IPS-18a (cell line): ENCODE data around the gene DSTN.
A peak's percentile ranks its signal among the peaks of the same experiment; 100 is the strongest.

Source experiments
- H3K27ac ChIP-seq: one replicate; pipeline ENCODE4 v1.5.1; 2013; ENCODE audit warnings: low read length
- H3K27me3 ChIP-seq: one replicate; pipeline ENCODE4 v1.6.1; 2013; ENCODE audit warnings: mild to moderate bottlenecking, low read length; ENCODE audit not compliant: control insufficient read depth, insufficient read depth
- H3K36me3 ChIP-seq: one replicate; pipeline ENCODE4 v1.6.1; 2013; ENCODE audit warnings: low read depth, low read length; ENCODE audit not compliant: control insufficient read depth
- H3K4me1 ChIP-seq: one replicate; pipeline ENCODE4 v1.6.1; 2013; ENCODE audit warnings: low read depth, low read length; ENCODE audit not compliant: control insufficient read depth
- H3K4me3 ChIP-seq: one replicate; pipeline ENCODE4 v1.5.1; 2013; ENCODE audit warnings: low read length
- H3K9ac ChIP-seq: one replicate; pipeline ENCODE4 v1.6.1; 2013; ENCODE audit warnings: mild to moderate bottlenecking, low read length, moderate library complexity
- H3K9me3 ChIP-seq: one replicate; pipeline ENCODE4 v1.6.1; 2013; ENCODE audit warnings: low read depth, low read length; ENCODE audit not compliant: control insufficient read depth

The DSTN gene

DNA sequence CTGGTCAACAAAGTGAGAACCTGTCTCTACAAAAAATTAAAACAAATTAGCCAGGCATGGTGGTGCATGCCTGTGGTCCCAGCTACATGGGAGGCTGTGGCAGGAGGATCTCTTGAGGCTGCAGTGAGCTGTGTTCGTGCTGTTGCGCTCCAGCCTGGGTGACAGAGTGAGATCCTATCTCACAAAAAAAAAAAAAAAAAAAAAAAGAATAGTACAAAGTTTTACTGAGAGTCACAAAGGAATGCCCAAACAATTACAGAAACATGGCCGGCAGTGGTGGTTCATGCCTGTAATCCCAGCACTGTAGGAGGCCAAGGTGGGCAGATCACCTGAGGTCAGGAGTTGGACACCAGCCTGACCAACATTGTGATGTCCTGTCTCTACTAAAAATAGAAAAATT, 14.8 kb upstream of the DSTN start:
- H3K27me3 ChIP-seq = no peaks in the 10 kb centered on the region
- H3K4me1 ChIP-seq = peaks cover 23% of the 10 kb centered on the region
- H3K27ac ChIP-seq = no peak overlapping the region
- H3K4me3 ChIP-seq = no peak overlapping the region
- H3K9ac ChIP-seq = no peak overlapping the region
- no peaks in the 10 kb centered on the region for H3K9me3 ChIP-seq
- H3K36me3 ChIP-seq = no peaks in the 10 kb centered on the region

DNA sequence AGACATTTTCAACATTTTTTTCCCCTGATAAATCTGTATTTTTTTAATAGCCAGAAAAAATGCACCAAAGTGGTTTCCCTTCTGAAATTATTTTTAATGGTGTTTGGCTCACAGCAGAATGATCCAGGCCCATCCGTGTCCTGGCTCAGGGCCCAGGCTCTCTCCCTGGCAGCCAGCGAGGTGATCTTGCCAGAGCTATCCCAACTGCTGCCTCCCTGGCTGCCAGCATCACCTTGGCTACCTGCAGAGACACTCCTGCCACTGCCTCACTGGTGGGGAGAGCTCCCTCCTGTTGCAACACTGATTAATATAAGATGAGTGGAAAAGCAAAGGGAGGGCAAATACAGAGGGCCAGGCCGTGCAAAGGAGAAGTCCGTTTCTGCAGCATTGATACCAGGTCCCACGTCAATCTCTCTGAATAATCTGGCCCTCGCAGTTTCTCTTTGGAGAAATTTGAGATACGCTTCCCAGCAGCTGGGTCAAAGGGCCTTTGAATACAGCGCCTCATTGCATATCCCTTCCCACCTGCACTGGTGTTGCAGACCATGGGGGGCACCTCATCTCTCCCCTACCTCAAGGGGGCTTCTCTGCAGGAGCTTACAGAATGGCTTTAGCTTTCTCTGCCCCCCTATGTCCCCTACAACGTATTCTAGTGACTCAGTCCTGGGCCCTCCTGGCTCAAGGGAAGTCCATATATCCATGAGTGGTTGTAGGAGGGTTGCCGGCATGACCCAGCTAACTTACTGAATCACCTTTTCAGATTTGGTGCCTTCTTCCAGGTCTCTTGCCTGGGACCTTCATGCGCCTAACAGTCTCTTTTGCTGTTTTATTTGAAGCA, 12.8 kb upstream of the DSTN start:
- Histone ChIP-seq H3K27me3 (no peaks in the 10 kb centered on the region), H3K27ac (no peak overlapping the region), H3K4me3 (no peak overlapping the region), H3K9me3 (no peaks in the 10 kb centered on the region), H3K36me3 (no peaks in the 10 kb centered on the region), H3K4me1 (peaks cover 23% of the 10 kb centered on the region), H3K9ac (no peak overlapping the region)

DNA sequence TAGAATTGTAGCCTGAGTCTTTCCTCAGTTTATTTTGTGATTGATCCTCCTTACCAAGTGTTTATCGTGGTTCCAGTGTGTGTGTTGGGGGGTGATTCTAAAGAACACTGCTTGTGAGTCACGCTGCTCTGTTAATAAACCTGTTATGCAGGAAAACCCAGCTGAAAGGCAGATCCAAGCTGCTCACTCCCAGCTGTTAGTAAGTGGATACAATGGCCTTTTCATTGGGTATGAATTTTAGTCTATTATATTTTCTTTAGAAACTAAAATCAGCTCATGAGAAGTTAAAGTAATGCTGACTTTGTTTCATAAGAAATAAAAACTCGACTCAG, 12.2 kb upstream of the DSTN start:
- H3K4me3 ChIP-seq = no peak overlapping the region
- no peak overlapping the region for H3K27ac ChIP-seq
- H3K9me3 ChIP-seq = no peaks in the 10 kb centered on the region
- H3K4me1 ChIP-seq = peaks cover 23% of the 10 kb centered on the region
- no peaks in the 10 kb centered on the region for H3K36me3 ChIP-seq
- no peaks in the 10 kb centered on the region for H3K27me3 ChIP-seq
- H3K9ac ChIP-seq = no peak overlapping the region

DNA sequence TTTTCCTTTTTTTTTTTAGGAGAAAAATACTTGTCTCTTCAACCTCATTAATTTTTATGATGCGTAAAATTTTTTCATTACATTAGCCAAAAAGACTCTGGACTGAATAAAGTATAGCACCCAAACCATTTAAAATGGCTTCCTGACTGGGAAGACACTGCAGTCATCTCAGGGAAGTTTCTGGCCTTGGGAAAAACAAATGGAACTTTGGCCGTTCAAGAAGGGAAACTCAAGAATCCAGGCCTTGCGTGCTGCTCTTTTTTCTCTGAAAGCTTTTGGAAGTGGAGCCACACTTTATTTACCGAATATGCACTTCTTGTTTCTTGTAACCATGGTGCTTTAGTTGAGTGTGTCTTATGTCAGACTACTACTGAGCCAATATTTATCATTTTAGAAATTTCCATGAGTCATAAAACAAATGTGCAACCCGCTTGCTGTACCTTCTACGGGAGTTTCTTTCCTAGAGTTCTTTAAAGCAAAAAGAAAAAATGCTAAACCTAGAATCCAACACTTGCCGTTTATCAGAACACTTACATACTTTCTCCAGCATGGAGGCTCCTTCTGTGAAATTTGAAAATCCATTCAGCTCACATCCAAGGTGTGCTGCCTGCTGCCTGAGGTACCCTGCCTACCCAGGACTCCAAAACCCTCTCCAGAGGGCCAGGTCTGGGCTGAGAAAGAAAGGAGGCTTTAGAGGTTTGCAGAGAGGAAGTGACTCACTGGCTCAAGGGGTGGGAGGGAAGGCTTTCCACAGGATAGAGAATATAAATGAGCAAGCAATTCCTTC, 11.5 kb upstream of the DSTN start:
- no peaks in the 10 kb centered on the region for H3K9me3 ChIP-seq
- H3K4me1 ChIP-seq = peaks cover 23% of the 10 kb centered on the region
- no peaks in the 10 kb centered on the region for H3K36me3 ChIP-seq
- H3K4me3 ChIP-seq = no peak overlapping the region
- H3K27me3 ChIP-seq = no peaks in the 10 kb centered on the region
- H3K27ac ChIP-seq = peak overlapping the region; percentile 15
- no peak overlapping the region for H3K9ac ChIP-seq

DNA sequence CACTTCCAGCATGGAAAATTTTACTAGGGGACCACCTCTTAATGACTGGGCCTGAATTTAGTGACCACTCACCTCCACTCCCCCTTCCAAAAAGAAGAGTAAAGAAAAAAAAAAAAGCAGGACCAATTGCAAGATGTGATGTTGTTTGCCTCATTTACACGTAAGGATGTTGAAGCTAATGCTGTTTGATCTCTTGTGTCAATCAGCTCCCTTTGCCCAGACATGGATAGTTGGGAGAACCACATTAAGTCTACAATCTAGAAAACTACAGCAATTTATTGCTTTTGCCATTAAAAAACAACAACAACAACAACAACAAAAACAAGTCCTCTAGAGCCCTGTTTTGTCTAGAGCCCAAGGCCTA, 11.0 kb upstream of the DSTN start:
- Histone ChIP-seq H3K27ac (no peak overlapping the region), H3K9ac (no peak overlapping the region), H3K4me3 (no peak overlapping the region), H3K9me3 (no peaks in the 10 kb centered on the region), H3K36me3 (no peaks in the 10 kb centered on the region), H3K27me3 (no peaks in the 10 kb centered on the region), H3K4me1 (peaks cover 23% of the 10 kb centered on the region)

DNA sequence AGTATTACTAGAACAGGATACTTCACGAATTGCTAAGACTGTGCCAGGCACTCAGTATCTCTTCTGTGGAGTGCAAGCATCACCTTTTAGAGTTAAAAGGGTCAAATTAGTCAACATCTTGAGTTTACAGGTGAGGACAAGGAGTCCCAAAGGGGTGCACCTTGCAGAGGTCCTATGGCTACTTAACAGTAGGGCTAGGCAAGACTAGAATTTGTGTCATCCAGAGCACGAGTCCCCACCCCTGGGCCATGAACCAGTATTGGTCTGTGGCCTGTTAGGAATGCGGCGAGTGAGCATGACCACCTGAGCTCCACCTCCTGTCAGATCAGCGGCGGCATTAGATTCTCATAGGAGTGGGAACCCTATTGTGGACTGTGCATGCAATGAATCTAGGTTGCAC, 10.5 kb upstream of the DSTN start:
- Histone ChIP-seq H3K4me1 (peaks cover 23% of the 10 kb centered on the region), H3K27ac (no peak overlapping the region), H3K4me3 (no peak overlapping the region), H3K9ac (no peak overlapping the region), H3K9me3 (no peaks in the 10 kb centered on the region), H3K36me3 (no peaks in the 10 kb centered on the region), H3K27me3 (no peaks in the 10 kb centered on the region)

DNA sequence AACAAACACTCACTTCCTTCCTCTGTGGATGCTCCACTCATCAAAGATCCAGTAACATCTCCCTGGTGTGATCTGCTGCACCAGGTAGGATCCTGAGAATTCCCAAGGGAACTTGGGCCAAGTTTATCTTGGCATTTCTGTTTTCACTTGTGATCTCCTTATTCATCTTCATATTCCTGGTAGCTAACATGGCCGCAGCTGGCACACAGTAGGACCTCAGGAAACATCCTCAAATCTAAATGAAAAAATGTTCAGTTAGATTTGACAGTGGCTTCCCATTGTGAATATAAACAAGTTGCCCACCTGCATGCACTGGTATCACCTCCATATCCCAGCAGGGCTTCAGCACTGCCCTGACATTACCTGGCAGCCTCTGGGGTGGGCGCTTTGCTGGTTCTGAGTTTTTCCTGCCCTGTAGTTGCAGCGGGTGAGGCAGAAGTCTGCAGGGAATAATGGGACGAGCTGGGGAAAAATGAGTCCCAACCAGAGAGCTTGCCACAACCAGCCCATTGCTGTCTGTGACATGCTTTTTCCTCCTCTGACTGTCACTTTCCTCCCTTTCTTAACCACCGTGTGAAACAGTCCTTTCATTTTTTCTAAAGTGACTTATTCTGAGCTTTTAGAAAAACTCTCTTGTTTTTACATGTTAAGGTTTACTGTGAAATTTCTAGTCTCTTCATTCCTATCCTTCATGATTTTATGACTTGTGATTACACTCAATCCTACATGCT, 9.4 kb upstream of the DSTN start:
- H3K9me3 ChIP-seq = no peaks in the 10 kb centered on the region
- H3K36me3 ChIP-seq = no peaks in the 10 kb centered on the region
- H3K4me1 ChIP-seq = peaks cover 23% of the 10 kb centered on the region
- no peak overlapping the region for H3K9ac ChIP-seq
- no peak overlapping the region for H3K4me3 ChIP-seq
- H3K27me3 ChIP-seq = no peaks in the 10 kb centered on the region
- H3K27ac ChIP-seq = no peak overlapping the region

DNA sequence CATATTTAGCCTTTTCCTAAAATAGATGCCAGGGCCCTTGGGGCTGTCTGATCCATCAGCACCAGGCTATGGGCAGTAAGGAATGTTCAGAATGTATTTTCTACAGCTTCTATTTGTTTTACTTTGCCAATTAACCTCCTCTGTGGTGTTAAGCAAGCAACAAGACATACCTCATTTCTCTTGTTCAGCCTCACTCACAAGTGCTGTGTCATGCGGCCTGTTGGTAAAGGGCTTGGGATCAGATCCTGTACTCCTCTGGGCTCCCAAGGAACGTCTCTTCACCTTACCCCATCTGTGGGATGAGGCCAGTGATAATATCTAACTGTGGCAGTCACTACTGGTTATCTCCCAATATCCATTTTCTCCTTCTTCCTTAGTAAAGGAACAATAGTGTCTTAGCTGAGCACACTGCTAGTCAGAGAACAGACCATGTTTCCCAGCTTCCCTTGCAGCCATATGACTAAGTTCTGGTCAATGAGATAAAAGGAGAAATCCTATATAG, 7.0 kb upstream of the DSTN start:
- Histone ChIP-seq H3K9ac (no peak overlapping the region), H3K4me3 (no peak overlapping the region), H3K36me3 (no peaks in the 10 kb centered on the region), H3K27me3 (no peaks in the 10 kb centered on the region), H3K9me3 (no peaks in the 10 kb centered on the region), H3K4me1 (peaks cover 13% of the 10 kb centered on the region), H3K27ac (no peak overlapping the region)

DNA sequence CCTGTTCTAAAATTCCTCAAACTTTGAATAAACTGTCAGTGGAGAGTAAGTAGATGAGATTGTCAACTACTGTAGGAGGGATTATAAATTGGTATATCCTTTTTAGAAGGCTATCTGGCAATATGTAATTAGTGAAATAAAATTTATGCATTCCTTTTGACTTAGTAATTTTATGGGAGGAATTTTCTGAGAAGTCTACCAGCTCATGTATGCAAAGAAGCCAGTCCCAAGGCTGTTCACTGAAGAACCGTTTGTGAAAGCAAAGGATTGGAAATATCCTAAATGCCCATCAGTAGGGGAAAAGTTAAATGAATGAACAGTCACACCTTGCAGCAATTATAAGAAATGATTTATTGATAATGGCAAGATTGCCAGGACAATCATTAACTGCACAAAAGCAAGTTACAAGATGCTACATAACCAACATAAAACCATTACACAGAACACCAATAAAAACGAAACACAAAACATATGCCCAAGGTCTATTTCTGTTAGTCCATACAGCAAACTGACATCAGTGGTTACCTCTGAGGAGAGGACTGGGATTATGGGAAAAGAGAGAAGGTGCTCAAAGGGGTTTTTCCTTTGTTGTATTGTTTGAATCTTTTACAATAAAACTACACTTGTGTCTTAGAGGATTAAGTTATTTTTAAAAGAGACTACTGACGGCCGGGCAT, 4.6 kb upstream of the DSTN start:
- Histone ChIP-seq H3K27ac (no peak overlapping the region), H3K9me3 (no peaks in the 10 kb centered on the region), H3K27me3 (no peaks in the 10 kb centered on the region), H3K9ac (no peak overlapping the region), H3K4me1 (peaks cover 7% of the 10 kb centered on the region), H3K36me3 (no peaks in the 10 kb centered on the region), H3K4me3 (no peak overlapping the region)

DNA sequence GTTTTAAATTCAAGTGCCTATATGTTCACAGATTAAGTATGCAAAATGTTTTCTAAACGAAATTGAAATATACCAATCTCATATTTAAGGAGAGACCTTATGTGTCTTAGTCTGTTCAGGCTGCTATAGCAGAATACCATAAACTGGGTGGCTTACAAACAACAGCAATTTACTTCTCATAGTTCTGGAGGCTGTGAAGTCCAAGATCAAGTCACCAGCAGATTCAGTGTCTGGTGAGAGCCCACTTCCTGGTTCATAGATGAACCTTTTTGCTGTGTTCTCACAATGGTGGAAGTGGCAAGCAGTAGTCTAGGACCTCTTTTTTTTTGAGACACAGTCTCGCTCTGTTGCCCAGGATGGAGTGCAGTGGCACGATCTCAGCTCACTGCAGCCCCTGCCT, 3.5 kb upstream of the DSTN start:
- Histone ChIP-seq H3K4me3 (no peak overlapping the region), H3K27me3 (no peaks in the 10 kb centered on the region), H3K9me3 (no peaks in the 10 kb centered on the region), H3K36me3 (no peaks in the 10 kb centered on the region), H3K27ac (no peak overlapping the region), H3K4me1 (peaks cover 11% of the 10 kb centered on the region), H3K9ac (no peak overlapping the region)
